Rectal smooth muscle tissue (tissue), 1 donor: ENCODE results near the gene PEX14.
"Not testable (repeated sequence)": the region's sequence is repeated elsewhere in the genome, so short reads cannot be mapped to it uniquely, and the experiment has no call there.

Experiments
- H3K27ac ChIP-seq: one replicate; pipeline ENCODE4 v1.7.0; 2013; ENCODE audit warnings: low read depth, low read length, inconsistent platforms
- H3K27me3 ChIP-seq: one replicate; pipeline ENCODE4 v1.7.0; 2013; ENCODE audit warnings: low read length; ENCODE audit not compliant: control insufficient read depth, insufficient read depth
- H3K36me3 ChIP-seq: one replicate; pipeline ENCODE4 v1.7.0; 2013; ENCODE audit warnings: low read length; ENCODE audit not compliant: control insufficient read depth, insufficient read depth
- H3K4me1 ChIP-seq: one replicate; pipeline ENCODE4 v1.7.0; 2013; ENCODE audit warnings: low read length; ENCODE audit not compliant: control insufficient read depth, insufficient read depth
- H3K4me3 ChIP-seq: one replicate; pipeline ENCODE4 v1.7.0; 2013; ENCODE audit warnings: low read length
- H3K9ac ChIP-seq: one replicate; pipeline ENCODE4 v1.7.0; 2013; ENCODE audit warnings: low read length

The PEX14 gene

DNA sequence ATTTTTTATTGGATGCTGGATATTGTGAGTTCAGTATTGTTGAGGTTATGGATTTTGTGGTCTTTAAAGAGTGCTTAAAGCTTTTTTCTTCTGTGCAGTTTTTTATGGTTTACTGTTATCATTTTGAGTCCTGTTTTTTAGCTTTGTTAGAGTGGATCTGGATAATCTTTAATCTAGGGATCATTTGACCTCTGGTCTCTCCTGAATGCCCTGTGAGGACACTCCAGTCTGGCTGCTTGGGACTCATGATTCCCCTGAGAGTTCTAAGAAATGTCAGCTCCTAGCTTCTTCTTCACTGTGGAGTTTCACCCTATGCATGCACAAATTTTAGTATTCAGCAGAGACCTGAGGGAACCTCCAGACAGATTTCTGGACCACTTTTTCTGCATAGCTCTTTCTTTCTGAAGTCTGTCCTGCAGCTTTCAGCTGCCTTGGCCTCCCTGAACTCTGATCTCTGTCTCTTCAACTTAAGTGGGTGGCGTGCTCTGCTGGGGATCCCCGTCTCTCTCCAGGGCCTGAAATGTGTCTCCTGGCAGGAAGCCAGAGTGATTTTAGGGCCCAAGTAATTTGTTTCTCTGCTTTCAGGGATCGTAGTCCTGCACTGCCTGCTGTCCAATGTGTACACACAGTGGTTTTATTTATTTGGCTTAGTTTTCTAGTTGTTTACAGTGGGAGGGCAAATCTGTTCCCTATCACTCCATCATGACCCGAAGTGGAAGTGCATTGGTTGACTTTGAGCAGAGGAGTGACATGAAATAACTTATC lies 14.7 kb downstream of the PEX14 start:
- Histone ChIP-seq H3K4me1 (no peaks in the 10 kb centered on the region), H3K9ac (no peak overlapping the region)

DNA sequence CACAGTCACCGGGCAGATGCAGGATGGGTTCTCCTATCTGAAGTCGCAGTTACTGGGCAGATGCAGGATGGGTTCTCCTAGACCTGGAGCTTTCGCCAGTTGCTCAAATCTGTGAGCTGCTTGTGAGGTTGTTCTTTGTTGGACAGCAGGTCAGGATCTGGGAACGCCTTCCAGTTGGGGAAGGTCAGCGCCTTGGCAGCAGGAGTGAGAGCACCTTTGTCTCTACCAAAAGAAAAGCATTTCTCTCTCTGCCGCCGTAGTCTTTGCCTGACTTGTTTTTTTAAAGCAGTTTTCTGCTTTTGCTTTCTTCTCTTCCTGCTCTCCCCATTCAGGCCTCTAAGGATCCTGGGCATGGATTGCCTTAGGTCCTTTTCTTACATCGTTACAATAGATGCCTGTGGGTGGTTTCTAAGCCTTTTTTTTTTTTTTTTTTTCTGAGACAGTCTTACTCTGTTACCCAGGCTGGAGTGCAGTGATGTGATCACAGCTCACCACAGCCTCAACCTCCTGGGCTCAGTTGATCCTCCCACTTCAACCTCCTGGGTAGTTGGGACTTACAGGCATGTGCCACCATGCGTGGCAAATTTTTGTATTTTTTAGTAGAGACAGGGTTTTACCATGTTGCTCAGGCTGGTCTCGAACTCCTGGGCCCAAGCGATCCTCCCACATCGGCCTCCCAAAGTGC lies 15.7 kb downstream of the PEX14 start:
- Histone ChIP-seq H3K4me1 (peaks cover 5% of the 10 kb centered on the region), H3K36me3 (no peaks in the 10 kb centered on the region), H3K27ac (no peak overlapping the region), H3K27me3 (no peaks in the 10 kb centered on the region), H3K9ac (no peak overlapping the region), H3K4me3 (no peak overlapping the region)

More for the DNA sequence above, 14.7 kb downstream of the PEX14 start:
- no peaks in the 10 kb centered on the region for H3K36me3 ChIP-seq
- H3K27me3 ChIP-seq, result no peaks in the 10 kb centered on the region
- H3K27ac ChIP-seq, result no peak overlapping the region
- H3K4me3 ChIP-seq, result no peak overlapping the region

DNA sequence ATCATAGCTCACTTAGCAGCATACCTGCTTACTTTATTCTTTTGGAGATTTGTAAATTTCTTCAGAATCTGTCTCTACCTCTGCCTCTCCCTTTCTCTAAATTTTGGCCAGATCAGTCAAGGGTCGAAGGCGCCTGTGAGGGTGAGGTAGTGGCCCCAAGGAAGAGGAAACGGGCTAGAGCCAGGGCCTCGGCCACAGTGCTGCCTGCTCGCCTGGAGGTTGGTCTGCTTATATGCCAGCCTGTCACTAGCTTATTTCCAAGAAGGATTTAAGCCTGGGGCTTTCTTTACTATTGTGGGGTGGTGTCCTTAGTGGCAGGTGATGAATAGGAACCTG lies 19.6 kb downstream of the PEX14 start:
- Histone ChIP-seq H3K4me3 (no peak overlapping the region), H3K27ac (no peak overlapping the region), H3K4me1 (peaks cover 7% of the 10 kb centered on the region), H3K36me3 (no peaks in the 10 kb centered on the region), H3K9ac (no peak overlapping the region), H3K27me3 (no peaks in the 10 kb centered on the region)

DNA sequence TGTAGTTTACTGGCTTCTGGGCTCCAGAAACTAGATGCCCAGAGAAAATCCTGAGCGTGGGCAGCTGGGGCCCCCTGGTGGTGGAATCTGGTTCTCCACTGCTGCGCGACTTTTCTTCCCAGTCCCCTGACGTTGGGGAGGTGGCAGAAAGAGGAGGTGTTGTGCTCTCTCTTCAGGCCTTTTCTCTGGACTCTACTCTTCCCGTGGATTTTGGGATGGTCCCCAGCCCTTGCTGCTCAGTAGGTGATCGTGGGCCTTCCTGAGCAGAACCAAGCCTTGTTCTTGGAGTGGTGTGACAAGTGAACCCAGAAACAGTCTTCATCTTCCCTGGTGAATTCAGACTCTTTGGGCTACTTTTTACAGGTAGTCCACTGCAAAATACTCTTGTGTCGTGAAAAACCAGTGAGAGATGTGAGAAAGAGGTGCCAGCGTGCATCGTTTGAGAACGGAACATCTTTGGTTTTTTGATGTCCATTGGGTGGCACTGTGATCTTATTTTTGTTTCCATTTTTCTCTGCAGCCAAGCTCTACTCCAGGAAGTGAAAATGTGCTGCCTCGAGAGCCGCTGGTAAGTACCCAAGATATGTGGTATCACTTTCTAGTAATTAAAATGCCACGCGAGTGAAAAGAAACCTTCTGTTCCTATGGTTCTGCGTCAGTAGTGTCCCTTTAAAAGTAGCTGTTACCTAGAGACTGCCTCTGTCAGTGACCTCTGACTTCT lies 20.2 kb downstream of the PEX14 start:
- Histone ChIP-seq H3K4me1 (peaks cover 7% of the 10 kb centered on the region), H3K27ac (no peak overlapping the region), H3K27me3 (no peaks in the 10 kb centered on the region), H3K9ac (no peak overlapping the region), H3K36me3 (no peaks in the 10 kb centered on the region), H3K4me3 (peak overlapping the region; percentile 72)

DNA sequence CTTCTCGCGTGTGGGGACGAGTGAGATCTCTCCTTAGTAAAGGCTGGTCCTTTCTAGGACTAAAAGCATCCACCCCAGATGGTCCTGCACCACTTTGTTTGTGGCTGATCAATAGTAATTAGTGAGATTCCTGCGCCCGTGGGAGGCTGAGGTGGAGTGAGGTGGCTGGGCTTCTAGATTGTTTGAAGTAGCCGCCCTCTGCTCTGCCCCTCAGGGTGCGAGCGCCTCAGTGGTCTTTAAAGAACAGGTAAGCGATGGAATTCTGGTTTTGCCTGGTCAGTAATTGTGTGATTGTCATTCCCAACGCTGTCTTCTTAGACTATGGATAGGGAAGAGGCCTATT lies 20.7 kb downstream of the PEX14 start:
- H3K27ac ChIP-seq, result no peak overlapping the region

DNA sequence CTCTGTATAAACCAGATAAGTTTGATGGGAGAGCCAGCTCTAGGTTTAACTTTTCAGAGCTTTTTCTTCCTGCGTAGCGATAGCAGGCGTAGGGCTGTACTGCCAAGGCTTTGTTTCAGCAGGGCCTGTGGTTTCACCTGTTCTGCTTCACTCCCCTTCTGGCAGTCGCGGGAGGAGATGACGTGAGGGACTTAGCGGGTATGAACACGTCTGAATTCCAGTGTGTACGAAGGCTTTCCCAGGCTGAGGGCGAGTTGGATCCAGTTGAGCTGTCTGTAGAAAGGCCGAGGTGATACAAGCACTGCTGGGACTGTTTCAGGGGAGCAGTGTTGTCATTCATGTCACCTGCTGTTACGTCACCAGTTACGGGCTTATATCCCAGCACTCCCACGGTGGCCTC lies 21.2 kb downstream of the PEX14 start:
- H3K4me1 ChIP-seq, result peaks cover 7% of the 10 kb centered on the region
- H3K27me3 ChIP-seq, result no peaks in the 10 kb centered on the region
- no peaks in the 10 kb centered on the region for H3K36me3 ChIP-seq
- peak overlapping the region; percentile 17 for H3K9ac ChIP-seq
- H3K27ac ChIP-seq, result no peak overlapping the region
- no peak overlapping the region for H3K4me3 ChIP-seq

More for the DNA sequence above, 20.7 kb downstream of the PEX14 start:
- H3K9ac ChIP-seq, result peak overlapping the region; percentile 17
- no peaks in the 10 kb centered on the region for H3K36me3 ChIP-seq
- peak overlapping the region; percentile 72 for H3K4me3 ChIP-seq
- peaks cover 7% of the 10 kb centered on the region for H3K4me1 ChIP-seq
- H3K27me3 ChIP-seq, result no peaks in the 10 kb centered on the region

DNA sequence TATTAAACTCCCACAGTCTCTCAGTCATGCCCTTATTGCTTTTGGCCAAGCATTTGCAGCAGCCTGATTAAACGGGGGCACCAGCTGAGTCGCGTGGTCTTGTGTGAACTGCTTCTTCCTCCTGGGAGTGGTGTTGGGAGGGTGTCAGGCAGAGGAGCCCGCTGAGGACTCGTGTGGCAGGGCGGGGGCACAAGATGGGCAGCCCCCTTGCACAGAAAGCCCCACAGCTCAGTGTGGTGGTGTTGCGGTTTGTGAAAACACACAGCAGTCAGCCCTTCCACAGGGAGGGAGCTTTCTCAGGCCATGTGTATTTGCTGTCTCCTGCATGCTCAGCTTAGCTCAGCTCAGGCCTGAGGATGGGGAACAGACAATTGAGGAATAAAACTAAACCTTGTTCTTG lies 22.4 kb downstream of the PEX14 start:
- H3K36me3 ChIP-seq, result no peaks in the 10 kb centered on the region
- H3K27ac ChIP-seq, result no peak overlapping the region

DNA sequence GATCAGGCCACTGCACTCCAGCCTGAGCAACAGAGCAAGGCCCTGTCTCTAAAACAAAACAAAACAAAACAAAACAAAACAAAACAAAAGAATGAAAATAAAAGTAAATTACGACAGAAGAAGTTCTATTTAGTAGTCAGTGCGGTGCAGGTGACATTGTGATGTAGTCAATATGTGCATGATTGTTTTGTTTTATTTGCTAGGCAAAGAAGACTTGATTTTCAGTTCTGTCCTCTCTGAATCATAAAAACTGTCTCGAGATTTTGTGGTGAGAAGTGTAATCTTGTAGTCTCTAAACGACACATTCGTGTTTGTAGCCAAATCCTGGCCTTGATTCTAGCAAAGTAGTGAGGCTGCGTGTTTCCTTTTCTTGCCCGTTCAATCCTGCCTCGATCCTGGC lies 23.5 kb downstream of the PEX14 start:
- Histone ChIP-seq H3K4me1 (peaks cover 7% of the 10 kb centered on the region), H3K9ac (no peak overlapping the region), H3K36me3 (no peaks in the 10 kb centered on the region), H3K27ac (no peak overlapping the region), H3K27me3 (no peaks in the 10 kb centered on the region), H3K4me3 (no peak overlapping the region)

More for the DNA sequence above, 22.4 kb downstream of the PEX14 start:
- Histone ChIP-seq H3K27me3 (no peaks in the 10 kb centered on the region), H3K4me1 (peaks cover 7% of the 10 kb centered on the region), H3K4me3 (no peak overlapping the region), H3K9ac (no peak overlapping the region)

DNA sequence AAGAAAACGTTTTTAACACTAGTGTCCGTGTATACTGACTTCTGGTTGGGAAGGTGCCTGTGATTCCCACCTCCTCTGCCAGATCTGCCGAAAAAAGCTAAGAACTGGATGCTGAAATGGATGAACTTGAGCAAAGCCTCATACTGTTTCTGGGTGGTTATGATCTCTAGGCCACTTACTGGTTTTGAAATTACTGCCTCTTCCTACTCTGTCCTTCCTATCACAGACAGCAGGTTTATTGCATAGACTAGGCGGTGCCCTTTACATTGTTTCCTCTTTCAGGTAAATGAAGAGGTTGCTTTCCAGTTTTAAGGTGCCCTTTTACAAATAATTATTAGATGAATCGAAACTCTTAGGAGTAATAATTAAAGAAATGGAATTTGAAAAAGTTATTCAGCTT lies 27.5 kb downstream of the PEX14 start:
- Histone ChIP-seq H3K36me3 (no peaks in the 10 kb centered on the region), H3K4me1 (no peaks in the 10 kb centered on the region), H3K27me3 (no peaks in the 10 kb centered on the region), H3K4me3 (no peak overlapping the region), H3K9ac (no peak overlapping the region), H3K27ac (no peak overlapping the region)

DNA sequence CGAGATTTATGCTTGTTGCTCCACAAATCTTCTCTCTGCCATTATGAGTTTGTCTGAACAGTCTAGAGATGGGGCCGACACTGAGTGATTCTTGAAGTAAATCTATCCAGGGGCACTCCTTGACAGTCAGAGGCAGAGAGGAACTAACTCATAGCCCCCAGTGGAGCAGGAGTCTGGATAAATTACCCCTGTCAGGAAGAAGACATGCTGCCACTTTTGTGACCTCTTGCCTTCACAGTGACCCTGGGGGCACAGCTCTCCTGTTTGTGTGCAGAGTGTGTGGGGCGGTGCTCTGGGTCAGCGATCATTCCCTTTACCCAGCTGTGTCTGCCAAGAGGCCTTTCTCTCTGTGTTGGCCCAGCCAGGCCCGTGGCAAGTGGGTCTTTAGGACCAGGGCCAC lies 29.5 kb downstream of the PEX14 start:
- H3K4me1 ChIP-seq, result no peaks in the 10 kb centered on the region
- H3K9ac ChIP-seq, result no peak overlapping the region
- H3K4me3 ChIP-seq, result no peak overlapping the region
- no peak overlapping the region for H3K27ac ChIP-seq
- H3K27me3 ChIP-seq, result no peaks in the 10 kb centered on the region
- no peaks in the 10 kb centered on the region for H3K36me3 ChIP-seq

DNA sequence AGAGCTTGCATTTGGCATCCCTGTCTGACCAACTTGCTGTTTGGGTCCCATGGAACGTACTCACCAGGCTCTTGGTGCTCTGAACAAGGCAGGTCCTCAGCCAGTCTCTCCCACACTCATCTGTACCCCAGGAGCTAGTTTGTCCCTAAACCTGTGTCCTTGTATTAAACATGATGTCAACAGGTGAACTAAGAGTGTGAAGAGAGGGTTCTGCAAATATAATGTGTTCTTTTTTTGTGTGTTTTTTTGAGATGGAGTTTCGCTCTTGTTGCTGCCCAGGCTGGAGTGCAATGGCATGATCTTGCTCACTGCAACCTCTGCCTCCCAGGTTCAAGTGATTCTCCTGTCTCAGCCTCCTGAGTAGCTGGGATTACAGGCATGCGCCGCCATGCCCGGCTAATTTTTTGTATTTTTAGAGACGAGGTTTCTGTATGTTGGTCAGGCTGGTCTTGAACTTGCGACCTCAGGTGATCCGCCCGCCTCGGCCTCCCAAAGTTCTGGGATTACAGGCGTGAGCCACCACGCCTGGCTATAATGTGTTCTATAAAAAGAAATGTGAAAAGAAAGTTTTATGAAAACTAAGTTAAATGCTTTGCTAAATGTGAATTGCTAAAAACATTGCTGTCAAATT lies 31.4 kb downstream of the PEX14 start:
- H3K27ac ChIP-seq, H3K9ac ChIP-seq, H3K27me3 ChIP-seq, H3K4me1 ChIP-seq, H3K36me3 ChIP-seq, H3K4me3 ChIP-seq: not testable (repeated sequence)

DNA sequence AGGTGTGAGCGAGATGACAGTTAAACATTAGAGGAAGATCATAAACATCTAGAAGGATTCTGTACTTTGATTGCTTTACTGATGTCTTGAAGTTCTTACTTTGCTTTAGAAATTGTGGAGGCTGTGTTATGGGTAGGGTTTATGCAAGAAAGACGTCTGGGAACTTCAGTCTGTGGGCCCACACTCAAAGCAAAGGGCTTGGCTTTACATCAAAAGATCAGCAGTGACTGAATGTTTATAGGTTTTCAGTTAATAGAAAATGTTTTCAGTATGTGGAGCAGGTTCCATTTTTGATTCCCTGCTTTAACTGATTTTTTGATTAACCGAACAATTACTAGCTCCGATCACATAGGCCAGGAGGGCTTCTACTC lies 31.9 kb downstream of the PEX14 start:
- Histone ChIP-seq H3K27ac (no peak overlapping the region), H3K4me1 (peaks cover 6% of the 10 kb centered on the region)

More for the DNA sequence above, 31.9 kb downstream of the PEX14 start:
- H3K27me3 ChIP-seq, result no peaks in the 10 kb centered on the region
- no peak overlapping the region for H3K9ac ChIP-seq
- no peak overlapping the region for H3K4me3 ChIP-seq
- no peaks in the 10 kb centered on the region for H3K36me3 ChIP-seq
